Stimulated activated memory B cell treated with anti-CD40 and anti-IgM and Interleukin-4, amounts not matched to agents 10 μg/mL and 1 μg/mL and 100 μg/mL, for 72 hours (primary cell): ENCODE results near the gene GRN.
A peak's percentile ranks its signal among the peaks of the same experiment; 100 is the strongest.

Experiments
- ATAC-seq: fragments of 150-1000 bp; cut with Tn5 transposase; 2 replicates; pipeline ENCODE4 v1.10.0; 2021
- H3K27ac Mint-ChIP-seq: one replicate; pipeline ENCODE4 v1.8.0; 2022; ENCODE audit warnings: mild to moderate bottlenecking, mixed read lengths
- H3K27me3 Mint-ChIP-seq: one replicate; pipeline ENCODE4 v1.8.0; 2022; ENCODE audit warnings: mixed read lengths
- H3K36me3 Mint-ChIP-seq: one replicate; pipeline ENCODE4 v1.8.0; 2022; ENCODE audit warnings: mixed read lengths
- H3K4me1 Mint-ChIP-seq: one replicate; pipeline ENCODE4 v1.8.0; 2022; ENCODE audit warnings: mixed read lengths
- H3K4me3 Mint-ChIP-seq: one replicate; pipeline ENCODE4 v1.8.0; 2022; ENCODE audit warnings: mild to moderate bottlenecking, moderate library complexity, mixed read lengths
- H3K9me3 Mint-ChIP-seq: one replicate; pipeline ENCODE4 v1.8.0; 2022; ENCODE audit warnings: mixed read lengths

GRN gene

GRCh38 chr17:44375196-44376017, 30.3 kb downstream of the GRN start:
- H3K4me3 Mint-ChIP-seq, result no peak overlapping the region
- no peaks in the 10 kb centered on the region for H3K36me3 Mint-ChIP-seq
- peaks cover 12% of the 10 kb centered on the region for H3K4me1 Mint-ChIP-seq
- H3K9me3 Mint-ChIP-seq, result no peaks in the 10 kb centered on the region
- H3K27ac Mint-ChIP-seq, result no peak overlapping the region
- H3K27me3 Mint-ChIP-seq, result peaks cover 94% of the 10 kb centered on the region
- ATAC-seq, result no peak

GRCh38 chr17:44376124-44376523, 31.0 kb downstream of the GRN start:
- H3K4me3 Mint-ChIP-seq, result no peak overlapping the region
- peaks cover 94% of the 10 kb centered on the region for H3K27me3 Mint-ChIP-seq
- H3K4me1 Mint-ChIP-seq, result peaks cover 12% of the 10 kb centered on the region
- H3K27ac Mint-ChIP-seq, result no peak overlapping the region
- no peaks in the 10 kb centered on the region for H3K9me3 Mint-ChIP-seq
- ATAC-seq, result no peak
- no peaks in the 10 kb centered on the region for H3K36me3 Mint-ChIP-seq

GRCh38 chr17:44376779-44377178, 31.7 kb downstream of the GRN start:
- Mint-ChIP-seq H3K36me3 (no peaks in the 10 kb centered on the region), H3K27me3 (peaks cover 93% of the 10 kb centered on the region), H3K9me3 (no peaks in the 10 kb centered on the region), H3K27ac (no peak overlapping the region), H3K4me3 (no peak overlapping the region), H3K4me1 (peaks cover 12% of the 10 kb centered on the region)
- ATAC-seq, result no peak

- Mint-ChIP-seq H3K4me3 (no peak overlapping the region), H3K27me3 (peaks cover 93% of the 10 kb centered on the region), H3K4me1 (peaks cover 12% of the 10 kb centered on the region), H3K9me3 (no peaks in the 10 kb centered on the region), H3K36me3 (no peaks in the 10 kb centered on the region), H3K27ac (no peak overlapping the region)
- ATAC-seq, result no peak
Measured at GRCh38 chr17:44378171-44378705, 33.1 kb downstream of the GRN start.

- Mint-ChIP-seq H3K4me1 (peaks cover 11% of the 10 kb centered on the region), H3K27me3 (peaks cover 93% of the 10 kb centered on the region), H3K27ac (no peak overlapping the region), H3K4me3 (no peak overlapping the region), H3K9me3 (no peaks in the 10 kb centered on the region), H3K36me3 (no peaks in the 10 kb centered on the region)
- ATAC-seq, result no peak
Measured at GRCh38 chr17:44379887-44380286, 34.8 kb downstream of the GRN start.

- H3K36me3 Mint-ChIP-seq, result no peaks in the 10 kb centered on the region
- no peak overlapping the region for H3K27ac Mint-ChIP-seq
- no peak overlapping the region for H3K4me3 Mint-ChIP-seq
- H3K9me3 Mint-ChIP-seq, result no peaks in the 10 kb centered on the region
- no peak for ATAC-seq
- H3K27me3 Mint-ChIP-seq, result peaks cover 92% of the 10 kb centered on the region
- H3K4me1 Mint-ChIP-seq, result peaks cover 14% of the 10 kb centered on the region
Measured at GRCh38 chr17:44380767-44381166, 35.7 kb downstream of the GRN start.

GRCh38 chr17:44381810-44382305, 36.8 kb downstream of the GRN start:
- Mint-ChIP-seq H3K27ac (no peak overlapping the region), H3K4me3 (no peak overlapping the region), H3K9me3 (no peaks in the 10 kb centered on the region), H3K27me3 (peaks cover 92% of the 10 kb centered on the region), H3K4me1 (peaks cover 20% of the 10 kb centered on the region), H3K36me3 (no peaks in the 10 kb centered on the region)
- ATAC-seq, result no peak

GRCh38 chr17:44382917-44383316, 37.8 kb downstream of the GRN start:
- Mint-ChIP-seq H3K4me3 (no peak overlapping the region), H3K27ac (no peak overlapping the region), H3K27me3 (peaks cover 94% of the 10 kb centered on the region), H3K4me1 (peaks cover 20% of the 10 kb centered on the region), H3K9me3 (no peaks in the 10 kb centered on the region), H3K36me3 (no peaks in the 10 kb centered on the region)
- ATAC-seq, result no peak

GRCh38 chr17:44383363-44383762, 38.3 kb downstream of the GRN start:
- Mint-ChIP-seq H3K9me3 (no peaks in the 10 kb centered on the region), H3K4me1 (peaks cover 20% of the 10 kb centered on the region), H3K4me3 (no peak overlapping the region), H3K27me3 (peaks cover 90% of the 10 kb centered on the region), H3K36me3 (no peaks in the 10 kb centered on the region), H3K27ac (no peak overlapping the region)
- ATAC-seq, result no peak

- Mint-ChIP-seq H3K27ac (no peak overlapping the region), H3K9me3 (no peaks in the 10 kb centered on the region), H3K36me3 (no peaks in the 10 kb centered on the region), H3K4me3 (no peak overlapping the region), H3K27me3 (peaks cover 85% of the 10 kb centered on the region), H3K4me1 (peaks cover 20% of the 10 kb centered on the region)
- no peak for ATAC-seq
Measured at GRCh38 chr17:44383861-44384260, 38.8 kb downstream of the GRN start.

GRCh38 chr17:44384281-44384822, 39.2 kb downstream of the GRN start:
- H3K27me3 Mint-ChIP-seq, result peaks cover 88% of the 10 kb centered on the region
- H3K9me3 Mint-ChIP-seq, result no peaks in the 10 kb centered on the region
- ATAC-seq, result no peak
- peak overlapping the region; percentile 75 for H3K4me3 Mint-ChIP-seq
- H3K4me1 Mint-ChIP-seq, result peaks cover 22% of the 10 kb centered on the region
- H3K36me3 Mint-ChIP-seq, result no peaks in the 10 kb centered on the region
- H3K27ac Mint-ChIP-seq, result no peak overlapping the region

- peaks cover 2% of the 10 kb centered on the region for H3K9me3 Mint-ChIP-seq
- H3K4me3 Mint-ChIP-seq, result peak overlapping the region; percentile 75
- peaks cover 88% of the 10 kb centered on the region for H3K27me3 Mint-ChIP-seq
- peak overlapping the region; percentile 51 for H3K27ac Mint-ChIP-seq
- H3K4me1 Mint-ChIP-seq, result peaks cover 27% of the 10 kb centered on the region
- peak; percentile 19 for ATAC-seq
- no peaks in the 10 kb centered on the region for H3K36me3 Mint-ChIP-seq
Measured at GRCh38 chr17:44384823-44385286, 39.8 kb downstream of the GRN start.

GRCh38 chr17:44385287-44386181, 40.4 kb downstream of the GRN start:
- Mint-ChIP-seq H3K4me1 (peaks cover 32% of the 10 kb centered on the region), H3K9me3 (peaks cover 5% of the 10 kb centered on the region), H3K27me3 (peaks cover 84% of the 10 kb centered on the region), H3K27ac (peak overlapping the region; percentile 51), H3K36me3 (no peaks in the 10 kb centered on the region), H3K4me3 (peak overlapping the region; percentile 75)
- ATAC-seq, result peak; percentile 82

- Mint-ChIP-seq H3K27ac (peak overlapping the region; percentile 51), H3K36me3 (no peaks in the 10 kb centered on the region), H3K27me3 (peaks cover 78% of the 10 kb centered on the region), H3K9me3 (peaks cover 5% of the 10 kb centered on the region), H3K4me3 (peak overlapping the region; percentile 75), H3K4me1 (peaks cover 32% of the 10 kb centered on the region)
- no peak for ATAC-seq
Measured at GRCh38 chr17:44386182-44386525, 41.1 kb downstream of the GRN start.

- Mint-ChIP-seq H3K4me1 (peaks cover 32% of the 10 kb centered on the region), H3K36me3 (no peaks in the 10 kb centered on the region), H3K27ac (no peak overlapping the region), H3K4me3 (no peak overlapping the region), H3K9me3 (peaks cover 5% of the 10 kb centered on the region), H3K27me3 (peaks cover 62% of the 10 kb centered on the region)
- no peak for ATAC-seq
Measured at GRCh38 chr17:44387804-44388203, 42.7 kb downstream of the GRN start.
